KBM-7 (cell line): ENCODE measurements around the gene AGO3.
A peak's percentile ranks its signal among the peaks of the same experiment; 100 is the strongest.
"Not testable (repeated sequence)": the region's sequence is repeated elsewhere in the genome, so short reads cannot be mapped to it uniquely, and the experiment has no call there.

ENCODE experiments used
- DNase-seq: peaks from one replicate; pipeline ENCODE4 v3.0.0-alpha.2; 2015
- in situ Hi-C: fragments of 300-500 bp; cut with MboI; formaldehyde crosslinking; loops from 2 replicates; pipeline ENCODE4 v1.14.3; 2020; ENCODE audit warnings: low sequenced_read_pairs, low pct_unique_long_range_greater_than_20kb, mixed read lengths

AGO3 gene

DNA sequence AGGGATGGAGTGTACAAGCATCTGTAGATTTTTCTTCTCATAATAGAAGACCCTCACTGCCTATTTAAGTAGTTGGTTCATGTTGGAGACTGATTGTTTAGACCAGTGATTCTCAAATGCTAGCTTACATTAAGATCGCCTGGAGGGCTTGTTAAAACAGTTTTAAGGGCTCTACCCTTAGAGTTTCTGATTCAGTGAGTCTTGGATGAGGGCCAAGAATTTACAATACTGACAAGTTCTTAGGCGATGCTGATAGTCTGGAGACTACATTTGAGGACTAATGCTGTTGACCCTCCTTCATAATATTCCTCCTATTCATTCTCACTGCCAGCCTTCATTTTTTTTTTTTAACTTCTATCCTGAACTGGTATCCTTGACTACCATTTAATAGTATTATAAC, 15.2 kb upstream of the AGO3 start:
- no peak for DNase-seq
- in situ Hi-C loops: no loop called here

DNA sequence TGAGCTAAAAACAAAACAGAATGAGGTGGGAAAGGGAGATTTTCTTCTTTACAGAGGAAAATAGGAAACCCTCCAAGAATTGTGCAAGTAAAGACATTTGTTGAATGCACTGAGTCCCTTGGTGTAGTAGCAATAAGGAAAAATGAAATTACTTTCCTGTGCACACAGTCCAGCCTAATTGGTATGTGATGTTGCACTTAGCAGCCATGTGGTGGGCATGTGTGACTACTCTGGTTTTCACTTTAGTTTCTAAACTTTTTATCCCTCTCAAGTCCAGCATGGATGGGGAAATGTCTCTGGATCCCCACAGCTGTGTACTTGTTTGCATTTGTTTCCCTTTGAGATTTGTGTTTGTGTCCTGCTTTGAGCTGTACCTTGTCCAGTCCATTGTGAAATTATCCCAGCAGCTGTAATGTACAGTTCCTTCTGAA, 7.1 kb upstream of the AGO3 start:
- DNase-seq: no peak
- in situ Hi-C loops: no loop called here

DNA sequence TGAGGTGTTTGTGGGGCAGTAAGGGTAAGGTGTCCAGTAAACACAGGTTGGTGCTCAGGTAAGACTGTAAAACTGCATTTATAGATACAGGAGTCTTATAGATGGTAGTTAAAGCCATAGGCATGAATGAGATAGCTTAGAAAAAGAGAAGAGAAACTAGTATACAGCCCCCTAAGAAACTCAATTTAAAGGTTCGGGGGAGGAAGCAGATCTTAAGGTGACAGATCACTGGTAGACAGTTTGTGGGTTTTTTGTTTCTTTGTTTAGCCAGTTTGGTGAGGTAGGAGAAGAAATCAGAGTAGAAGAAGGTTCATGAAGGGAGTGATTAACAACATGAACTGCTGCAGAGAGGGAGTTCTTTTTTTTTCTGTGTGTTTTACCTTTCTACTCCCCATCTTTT, 6.1 kb upstream of the AGO3 start:
- in situ Hi-C loops: no loop called here
- no peak for DNase-seq

DNA sequence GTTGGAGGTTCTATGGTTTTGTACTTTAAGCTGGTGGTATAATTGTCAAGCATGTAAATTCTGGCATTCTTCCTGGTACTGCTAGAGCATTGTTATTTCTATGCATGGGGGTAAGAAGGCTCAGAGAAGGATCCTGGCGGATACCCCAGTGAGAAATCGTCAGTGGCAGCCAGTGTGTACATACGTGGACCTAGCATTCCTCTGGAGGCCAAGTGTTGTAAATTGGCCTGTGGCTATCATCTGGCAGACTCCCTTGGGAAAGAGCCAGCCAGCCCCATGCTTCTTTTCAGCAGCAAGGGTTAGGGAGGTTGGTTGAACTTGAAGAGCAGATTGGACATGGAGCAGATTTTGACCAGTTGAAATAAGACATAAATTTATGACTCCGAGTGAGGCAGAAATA, 5.2 kb upstream of the AGO3 start:
- DNase-seq: no peak
- in situ Hi-C loops: no loop called here

DNA sequence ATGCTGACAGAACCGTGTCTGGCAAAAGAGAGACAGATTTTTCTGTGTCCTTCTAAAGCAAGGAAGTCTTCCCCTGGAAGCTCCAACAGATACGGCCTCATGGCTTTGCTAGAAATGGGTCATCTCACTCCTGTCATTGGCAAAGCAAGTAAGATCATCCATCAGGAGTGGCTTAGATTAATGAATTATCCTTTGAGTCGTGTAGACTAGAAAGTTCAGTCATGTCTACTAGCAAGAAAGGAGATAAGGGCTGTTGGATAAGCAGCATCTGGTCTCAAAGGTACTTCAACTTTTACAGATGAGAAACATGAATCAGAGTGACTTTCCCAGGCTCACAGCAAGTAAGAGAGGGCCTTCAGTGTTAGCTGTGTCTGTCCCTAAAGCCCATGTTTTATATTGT, 3.4 kb upstream of the AGO3 start:
- DNase-seq: no peak
- in situ Hi-C loops: no loop called here

DNA sequence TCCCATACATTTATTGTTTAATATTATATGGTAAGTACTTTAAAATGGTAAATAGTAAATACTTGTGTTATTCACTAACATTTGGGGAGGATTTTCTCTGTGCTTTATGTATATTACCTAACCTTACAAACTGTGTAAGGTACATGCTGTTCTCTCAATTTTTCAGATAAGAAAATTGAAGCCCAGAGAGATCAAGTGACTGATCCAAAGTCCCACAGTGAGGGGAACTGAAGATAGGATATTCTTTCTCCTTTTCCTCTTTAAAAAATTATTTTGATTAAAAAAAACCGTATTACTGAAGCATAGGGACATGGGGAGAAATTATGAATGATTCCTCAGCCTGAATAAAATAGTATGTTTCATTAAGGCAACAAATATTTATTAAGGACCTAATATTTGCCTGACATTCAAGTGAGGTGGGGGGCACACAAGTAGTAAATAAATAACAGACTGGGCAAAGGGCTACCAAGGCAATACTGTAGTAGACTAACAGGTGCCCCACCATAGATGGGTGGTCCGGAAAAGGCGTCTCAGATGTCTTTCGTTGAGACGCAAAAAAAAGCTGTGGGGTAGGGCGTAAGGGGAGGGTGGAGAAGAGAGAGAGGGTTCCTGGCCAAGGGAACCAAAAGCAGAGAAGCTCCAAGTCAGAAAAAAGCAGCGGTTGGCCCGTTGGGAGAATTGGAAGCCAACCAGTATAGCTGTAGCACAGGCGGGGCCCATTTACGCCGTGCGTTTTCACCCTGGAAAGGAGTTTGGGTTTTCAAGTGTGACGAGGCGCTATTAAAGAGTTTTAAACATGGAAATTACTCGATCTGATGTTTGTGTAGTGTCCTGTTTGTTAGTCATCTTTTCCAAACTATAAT, 944 bp upstream of the AGO3 start:
- peak; percentile 65 for DNase-seq
- in situ Hi-C loops: no loop called here

DNA sequence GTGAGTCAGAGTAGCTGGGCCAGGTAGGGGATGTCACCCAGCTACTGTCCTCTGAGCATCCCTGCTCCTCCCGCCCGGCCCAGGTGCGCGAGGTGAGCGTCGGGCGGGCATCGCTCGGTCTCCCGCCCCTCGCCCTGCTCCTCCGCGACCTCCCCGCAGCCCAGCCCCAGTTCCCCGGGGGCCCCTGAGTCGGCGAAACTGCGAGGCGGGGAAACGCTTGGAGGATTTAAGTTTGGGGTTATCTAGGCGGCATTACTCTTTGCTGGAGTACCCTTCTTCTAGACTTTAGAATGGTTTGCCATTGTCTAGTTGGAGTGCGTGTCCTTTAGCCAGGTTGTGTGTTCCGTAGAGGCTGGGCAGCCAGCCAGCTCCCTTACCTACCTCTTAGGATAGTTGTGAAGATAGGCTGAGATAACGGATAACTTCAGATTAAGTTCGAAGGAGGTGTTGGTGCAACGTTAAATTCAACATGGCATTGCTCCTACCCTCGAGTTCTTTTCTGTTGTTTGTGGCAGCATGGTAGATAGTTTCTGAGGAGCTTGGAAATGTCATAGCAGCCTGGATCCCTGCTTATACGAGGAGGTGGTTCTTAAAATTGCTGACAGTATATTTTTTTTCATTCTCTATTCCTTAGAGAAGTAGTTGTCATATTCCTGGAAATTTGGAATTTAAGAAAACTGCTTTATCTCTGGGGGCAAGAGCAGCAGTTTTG, 697 bp downstream of the AGO3 start:
- in situ Hi-C loops: no loop called here
- peak; percentile 39 for DNase-seq

DNA sequence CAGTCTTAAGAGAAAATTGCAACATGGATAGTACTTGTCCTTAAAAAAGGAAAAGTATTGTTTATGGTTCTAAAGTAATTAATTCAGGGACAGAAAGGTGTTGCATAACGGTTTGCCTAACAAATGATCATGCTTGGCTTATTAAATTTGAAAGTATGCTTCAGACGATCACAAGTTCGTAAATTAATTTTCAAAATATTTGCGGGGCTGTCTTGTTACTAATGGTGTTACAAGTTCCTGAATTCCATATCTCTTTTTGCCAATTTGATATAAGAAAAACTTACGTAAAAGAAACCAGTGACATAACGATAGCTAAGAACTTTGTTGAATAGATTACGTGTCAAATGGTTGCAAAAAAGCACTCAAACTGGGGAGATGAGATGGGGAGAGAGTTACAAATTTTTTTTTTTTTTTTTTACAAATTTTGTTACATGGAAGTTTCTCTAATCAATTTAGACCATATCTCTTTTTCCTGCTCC, 1.3 kb downstream of the AGO3 start:
- in situ Hi-C loops: no loop called here
- DNase-seq: peak; percentile 12

DNA sequence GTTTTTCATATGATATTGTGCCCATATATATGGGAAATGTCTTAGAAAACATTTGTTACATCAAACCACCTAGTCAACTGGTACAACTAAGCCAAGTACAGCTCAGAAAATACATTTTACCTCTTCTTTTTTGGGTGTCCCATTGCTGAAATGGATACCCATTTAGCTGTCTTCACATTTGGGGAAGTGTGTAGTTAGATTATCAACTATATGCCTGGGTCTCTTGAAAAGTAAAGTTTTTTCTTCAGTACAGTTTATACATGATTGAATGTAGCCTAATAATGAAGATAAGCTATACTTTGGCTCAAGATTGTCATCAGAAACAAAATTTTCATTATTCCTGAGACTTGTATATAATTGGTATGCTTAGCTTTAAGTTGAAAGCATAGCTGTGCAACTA, 2.0 kb downstream of the AGO3 start:
- no peak for DNase-seq
- in situ Hi-C loops: no loop called here

DNA sequence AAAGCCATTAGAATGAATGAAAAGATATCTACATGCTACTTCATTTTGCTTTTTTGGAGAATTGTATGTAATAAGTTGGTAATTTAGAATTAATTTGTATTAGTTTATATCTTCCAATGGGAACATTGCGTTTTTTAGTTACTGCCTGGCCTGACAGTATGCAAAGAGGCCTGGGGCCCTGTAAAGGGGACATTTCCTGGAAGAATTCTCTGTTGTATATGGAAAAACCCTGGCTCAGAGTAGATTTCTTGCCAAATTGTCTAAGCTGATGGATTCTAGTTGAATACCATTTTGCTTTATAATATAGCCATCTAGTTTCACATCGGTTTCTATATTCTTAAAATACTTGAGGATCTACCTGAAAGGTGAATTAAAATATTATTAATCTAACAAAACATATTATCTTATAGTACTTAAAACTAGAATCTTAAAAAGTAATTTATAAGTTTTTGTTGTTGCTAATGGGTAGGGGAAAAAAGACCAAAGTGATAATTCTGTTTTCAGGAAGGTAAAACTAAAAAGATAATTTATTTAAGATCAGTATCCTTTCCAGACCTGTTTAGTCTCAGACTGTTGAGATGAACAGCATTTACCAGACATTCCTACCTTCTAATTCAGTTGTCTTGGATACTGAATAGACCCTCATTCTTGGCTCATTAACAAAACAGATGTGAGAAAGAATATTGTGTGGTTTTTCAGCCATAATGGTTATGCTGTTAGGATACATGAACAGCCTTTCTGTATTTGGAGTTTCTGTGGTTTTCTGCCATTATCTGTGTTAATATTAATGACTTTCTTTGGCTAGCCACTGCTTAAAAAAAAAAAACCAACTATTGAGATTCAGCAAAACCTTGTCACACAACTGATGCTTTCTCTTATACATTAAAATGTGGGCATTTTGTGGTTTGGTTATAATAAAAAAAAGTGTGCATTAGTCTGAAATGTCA, 4.8 kb downstream of the AGO3 start:
- in situ Hi-C loops: no loop called here
- DNase-seq: no peak

DNA sequence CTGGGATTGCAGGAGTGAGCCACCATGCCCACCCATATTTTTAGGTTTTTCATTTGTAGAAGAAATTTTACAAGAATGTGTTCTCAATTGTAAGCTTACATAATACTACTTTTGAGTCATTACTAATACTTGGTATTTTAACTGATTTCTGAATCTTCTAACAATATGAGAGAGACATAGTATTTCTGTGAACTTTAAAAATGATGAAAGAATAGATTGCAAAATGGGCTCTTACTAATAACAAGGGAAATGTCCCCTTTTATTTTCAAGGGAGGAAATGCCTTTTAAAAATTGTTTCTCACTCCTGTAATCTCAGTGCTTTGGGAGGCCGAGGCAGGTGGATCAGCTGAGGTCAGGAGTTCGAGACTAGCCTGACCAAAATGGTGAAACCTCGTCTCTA, 5.9 kb downstream of the AGO3 start:
- DNase-seq: no peak
- in situ Hi-C loops: no loop called here

DNA sequence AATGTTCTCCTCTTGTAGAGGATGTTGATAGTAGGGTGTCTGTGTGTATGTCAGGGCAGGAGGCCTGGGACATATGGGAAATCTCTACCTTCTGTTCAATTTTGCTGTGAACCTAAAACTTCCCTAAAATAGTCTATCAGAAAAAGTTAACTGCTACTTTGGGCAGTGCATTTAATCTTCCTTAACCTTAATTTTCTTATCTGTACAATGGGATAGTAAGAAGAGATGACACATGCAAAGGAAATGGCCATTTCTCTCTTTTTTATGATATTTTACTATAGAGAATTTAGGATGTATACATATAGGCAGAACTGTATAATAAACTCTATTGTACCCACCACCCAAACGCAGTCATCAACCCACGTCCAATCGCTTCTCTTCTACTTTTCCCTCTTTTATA, 8.6 kb downstream of the AGO3 start:
- in situ Hi-C loops: no loop called here
- DNase-seq: no peak

DNA sequence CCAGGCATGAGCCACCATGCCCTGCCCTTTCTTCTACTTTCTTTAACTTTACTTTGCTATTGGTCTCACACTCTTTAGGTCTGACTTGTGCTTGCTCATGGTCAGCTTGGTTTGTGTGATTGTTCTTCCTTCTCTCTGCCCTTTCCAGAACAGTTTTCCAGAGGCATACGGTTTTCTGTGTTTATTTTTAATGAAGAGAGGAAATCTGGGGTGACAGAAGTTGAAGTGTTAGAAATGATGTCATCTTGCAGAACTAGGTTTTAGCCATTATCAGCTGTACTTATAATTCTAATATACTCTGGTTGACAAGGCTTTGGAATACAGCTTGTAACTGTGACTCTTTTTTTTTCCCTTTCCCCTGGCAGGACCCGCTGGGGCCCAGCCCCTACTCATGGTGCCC, 14.4 kb downstream of the AGO3 start:
- in situ Hi-C loops: no loop called here
- DNase-seq: no peak

DNA sequence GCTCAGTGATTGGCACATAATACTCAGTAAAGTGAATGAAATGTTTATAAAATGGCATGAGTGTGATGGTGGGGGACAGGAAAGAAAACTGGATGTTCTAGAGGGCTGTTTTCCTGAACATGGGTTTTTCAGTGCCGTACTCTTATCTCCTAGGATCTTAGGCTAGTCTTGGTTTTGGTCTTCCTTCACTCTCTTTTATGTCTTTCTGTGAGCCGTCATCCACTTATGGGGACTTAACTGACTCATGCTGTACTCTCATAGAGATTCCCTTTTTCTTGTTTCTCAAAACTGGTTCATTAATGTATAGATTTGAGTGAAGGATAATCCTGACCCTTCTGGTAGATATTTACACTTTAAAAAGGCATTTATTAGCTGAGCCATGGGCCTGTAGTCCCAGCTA, 16.6 kb downstream of the AGO3 start:
- no peak for DNase-seq
- in situ Hi-C loops: no loop called here

DNA sequence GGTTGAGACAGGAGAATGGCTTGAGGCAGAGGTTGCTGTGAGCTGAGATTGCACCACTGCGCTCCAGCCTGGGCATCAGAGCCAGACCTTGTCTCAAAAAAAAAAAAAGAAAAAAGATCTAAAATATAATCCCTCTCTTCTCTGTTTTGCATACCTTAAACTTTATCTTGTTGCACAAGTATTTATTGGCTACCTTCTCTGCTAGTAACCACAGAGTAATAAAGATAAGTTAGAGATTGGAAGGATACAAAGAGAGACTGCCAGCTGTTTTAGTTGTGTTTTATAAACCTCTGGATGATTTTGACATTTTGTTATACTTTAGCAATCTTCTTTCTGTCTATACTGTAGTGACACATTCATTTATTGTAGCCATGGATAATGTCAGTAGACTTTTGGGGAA, 27.7 kb downstream of the AGO3 start:
- no peak for DNase-seq
- in situ Hi-C loops: no loop called here

DNA sequence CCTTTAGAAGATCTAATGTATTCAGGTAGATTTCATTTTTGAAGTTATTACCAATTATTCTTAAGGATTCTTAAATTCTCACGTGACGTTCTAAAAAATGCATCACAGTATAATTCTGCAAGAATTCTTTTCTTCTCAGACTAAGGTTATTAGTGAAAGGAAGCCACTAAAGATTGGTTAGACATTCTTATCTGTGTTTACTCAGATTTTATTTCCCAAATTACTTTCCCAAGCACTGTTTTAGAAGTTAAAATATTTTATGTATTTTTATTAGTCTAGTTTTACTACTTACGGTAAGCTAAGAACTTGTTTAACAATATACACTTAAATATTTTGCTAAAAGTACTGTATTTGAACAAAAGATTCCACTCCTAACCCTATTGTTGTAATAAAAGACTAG, 28.4 kb downstream of the AGO3 start:
- no peak for DNase-seq
- in situ Hi-C loops: no loop called here

DNA sequence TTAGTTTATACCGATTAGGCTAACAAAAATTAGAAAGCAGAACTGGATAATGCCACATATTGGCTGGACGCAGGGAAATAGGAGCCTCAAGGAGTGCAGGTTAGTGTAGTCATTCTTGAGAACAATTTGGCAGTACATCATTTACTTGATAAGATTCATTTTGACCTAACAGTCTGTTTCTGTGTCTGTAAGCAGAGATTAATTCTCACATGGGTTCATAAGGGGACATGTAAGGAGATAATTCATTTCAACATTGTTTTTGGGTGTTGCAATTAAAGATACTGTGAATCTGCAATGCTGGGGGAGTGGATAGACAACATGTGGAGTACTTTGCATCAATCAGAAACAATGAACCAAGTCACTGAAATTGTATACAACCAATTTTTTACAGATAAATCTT, 32.0 kb downstream of the AGO3 start:
- in situ Hi-C loops: no loop called here
- DNase-seq: no peak

DNA sequence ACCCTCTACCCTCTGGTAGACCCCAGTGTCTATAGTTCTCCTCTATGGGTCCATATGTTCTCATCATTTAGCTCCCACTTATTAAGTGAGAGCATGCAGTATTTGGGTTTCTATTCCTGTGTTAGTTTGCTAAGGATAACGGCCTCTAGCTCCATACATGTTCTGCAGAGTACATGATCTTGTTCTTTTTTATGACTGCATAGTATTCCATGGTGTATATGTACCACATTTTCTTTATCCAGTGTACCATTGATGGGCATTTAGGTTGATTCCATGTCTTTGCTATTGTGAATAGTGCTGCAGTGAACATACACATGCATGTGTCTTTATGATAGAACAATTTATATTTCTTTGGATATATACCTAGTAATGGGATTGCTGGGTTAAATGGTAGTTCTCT, 33.4 kb downstream of the AGO3 start:
- DNase-seq, in situ Hi-C loops: not testable (repeated sequence)

DNA sequence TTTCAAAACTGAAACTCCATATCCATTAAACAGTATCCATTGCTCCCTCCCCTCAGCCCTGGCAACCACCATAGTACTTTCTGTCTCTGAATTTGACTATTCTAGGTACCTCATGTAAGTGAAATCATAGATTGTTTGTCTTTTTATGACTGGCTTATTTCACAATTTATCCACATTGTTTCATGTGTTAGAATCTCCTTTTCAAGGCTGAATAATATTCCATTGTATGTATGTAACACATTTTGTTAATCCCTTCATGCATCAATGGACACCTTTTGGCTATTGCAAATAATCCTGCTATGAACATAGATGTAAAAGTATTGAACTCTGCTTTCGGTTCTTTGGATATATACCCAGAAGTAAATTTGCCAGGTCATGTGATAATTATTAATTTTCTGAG, 37.5 kb downstream of the AGO3 start:
- no peak for DNase-seq
- in situ Hi-C loops: no loop called here

DNA sequence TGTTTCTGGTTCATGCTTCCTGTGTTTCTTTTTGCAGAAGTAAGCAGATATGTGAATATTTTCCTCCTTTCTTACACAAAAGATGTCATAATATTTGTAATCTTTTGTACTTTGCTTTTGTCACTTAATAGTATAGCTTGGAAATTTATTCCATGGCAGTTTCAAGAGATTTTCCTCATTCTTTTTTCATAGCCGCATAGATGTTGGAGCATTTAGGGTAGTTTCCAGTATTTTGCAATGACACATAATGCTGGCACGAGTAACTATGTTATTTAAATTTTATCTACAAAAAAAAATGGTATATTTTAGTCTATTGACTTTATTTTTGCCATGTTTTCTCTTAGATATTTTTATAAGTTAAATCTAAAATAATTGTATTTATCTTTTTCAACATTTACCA, 40.7 kb downstream of the AGO3 start:
- in situ Hi-C loops: no loop called here
- DNase-seq: no peak
